Left ventricle myocardium inferior (tissue), 1 donor: ENCODE measurements around the gene SLIT3. TPM values are rescaled to one million over a fixed set of nuclear protein-coding genes. Genes with fewer than 3 reads are reported as not detected.

Experiments
- DNase-seq: peaks from one replicate; pipeline ENCODE4 v3.0.0-alpha.2; 2020
- H3K27ac ChIP-seq: fragments of 200-600 bp; replicated peaks from 2 replicates; pipeline ENCODE4 v1.8.0; 2021
- H3K27me3 ChIP-seq: fragments of 200-600 bp; 2 replicates; pipeline ENCODE4 v1.8.0; 2021; ENCODE audit warnings: low read depth
- H3K36me3 ChIP-seq: fragments of 200-600 bp; 2 replicates; pipeline ENCODE4 v1.8.0; 2021
- H3K4me1 ChIP-seq: fragments of 200-600 bp; 2 replicates; pipeline ENCODE4 v1.8.0; 2021
- H3K4me3 ChIP-seq: fragments of 200-600 bp; 2 replicates; pipeline ENCODE4 v1.8.0; 2021; ENCODE audit warnings: mild to moderate bottlenecking, moderate library complexity
- H3K9me3 ChIP-seq: fragments of 200-600 bp; replicated peaks from 2 replicates; pipeline ENCODE4 v1.8.0; 2021
- CTCF ChIP-seq: fragments of 200-600 bp; IDR thresholded peaks from 2 replicates; pipeline ENCODE4 v1.8.0; 2021; ENCODE audit warnings: antibody characterized with exemption, mild to moderate bottlenecking, borderline replicate concordance
- intact Hi-C: fragments of 100-400 bp; cut with micrococcal nuclease; formaldehyde crosslinking; loops from one replicate; pipeline ENCODE4 v1.11.0; 2022
- total RNA-seq: library from RNA; stranded (reverse); fragmentation: NEBNext Ultra II Directional; extraction: Animal tissue kit (Norgen Biotek cat#: 25700); gene quantifications from one replicate; pipeline ENCODE4 v1.2.1, GENCODE V29; 2021
- donor health status: DM: no; HTN: yes; CAD: no; lungs with severe emphysema.

The SLIT3 gene
- total RNA-seq, 1 donor from 2014 or later, result 22.7 TPM

GRCh38 chr5:168944004-168944403 is 356.9 kb downstream of the SLIT3 start:
- DNase-seq, result no peak
- intact Hi-C loops, result no loop called here
- H3K4me3 ChIP-seq, result no peak overlapping the region
- no peak for TF ChIP-seq CTCF
- no peaks in the 10 kb centered on the region for H3K9me3 ChIP-seq
- H3K27me3 ChIP-seq, result no peaks in the 10 kb centered on the region
- no peaks in the 10 kb centered on the region for H3K36me3 ChIP-seq
- H3K27ac ChIP-seq, result no peak overlapping the region
- peaks cover 11% of the 10 kb centered on the region for H3K4me1 ChIP-seq

- DNase-seq, result no peak
- Histone ChIP-seq H3K27me3 (no peaks in the 10 kb centered on the region), H3K9me3 (no peaks in the 10 kb centered on the region), H3K27ac (no peak overlapping the region), H3K4me1 (peaks cover 11% of the 10 kb centered on the region), H3K4me3 (no peak overlapping the region), H3K36me3 (no peaks in the 10 kb centered on the region)
- intact Hi-C loops, result no loop called here
- no peak for TF ChIP-seq CTCF
Observed at GRCh38 chr5:168943091-168943884, 357.7 kb downstream of the SLIT3 start.

- Histone ChIP-seq H3K9me3 (no peaks in the 10 kb centered on the region), H3K27me3 (no peaks in the 10 kb centered on the region), H3K36me3 (no peaks in the 10 kb centered on the region), H3K4me3 (no peak overlapping the region), H3K4me1 (peaks cover 11% of the 10 kb centered on the region), H3K27ac (no peak overlapping the region)
- DNase-seq, result no peak
- intact Hi-C loops, result no loop called here
- TF ChIP-seq CTCF, result no peak
Observed at GRCh38 chr5:168941901-168942300, 359.0 kb downstream of the SLIT3 start.

- intact Hi-C loops, result no loop called here
- no peak for DNase-seq
- Histone ChIP-seq H3K4me3 (no peak overlapping the region), H3K27ac (no peak overlapping the region), H3K27me3 (no peaks in the 10 kb centered on the region), H3K36me3 (no peaks in the 10 kb centered on the region), H3K4me1 (peaks cover 11% of the 10 kb centered on the region), H3K9me3 (no peaks in the 10 kb centered on the region)
- TF ChIP-seq CTCF, result no peak
Observed at GRCh38 chr5:168940712-168941111, 360.2 kb downstream of the SLIT3 start.

GRCh38 chr5:168939887-168940544 is 360.9 kb downstream of the SLIT3 start:
- intact Hi-C loops, result no loop called here
- no peaks in the 10 kb centered on the region for H3K9me3 ChIP-seq

More at GRCh38 chr5:168939887-168940544, 360.9 kb downstream of the SLIT3 start:
- H3K36me3 ChIP-seq, result no peaks in the 10 kb centered on the region
- no peaks in the 10 kb centered on the region for H3K27me3 ChIP-seq
- peaks cover 11% of the 10 kb centered on the region for H3K4me1 ChIP-seq
- H3K27ac ChIP-seq, result no peak overlapping the region
- TF ChIP-seq CTCF, result no peak
- no peak overlapping the region for H3K4me3 ChIP-seq
- no peak for DNase-seq
